ENCODE results near the gene KCNMA1.

Gene KCNMA1

GRCh38 chr10:76928565-76928964 is 709.0 kb downstream of the KCNMA1 start:
- DNase-seq (ENCODE audit: low read depth) = no peak

DNA sequence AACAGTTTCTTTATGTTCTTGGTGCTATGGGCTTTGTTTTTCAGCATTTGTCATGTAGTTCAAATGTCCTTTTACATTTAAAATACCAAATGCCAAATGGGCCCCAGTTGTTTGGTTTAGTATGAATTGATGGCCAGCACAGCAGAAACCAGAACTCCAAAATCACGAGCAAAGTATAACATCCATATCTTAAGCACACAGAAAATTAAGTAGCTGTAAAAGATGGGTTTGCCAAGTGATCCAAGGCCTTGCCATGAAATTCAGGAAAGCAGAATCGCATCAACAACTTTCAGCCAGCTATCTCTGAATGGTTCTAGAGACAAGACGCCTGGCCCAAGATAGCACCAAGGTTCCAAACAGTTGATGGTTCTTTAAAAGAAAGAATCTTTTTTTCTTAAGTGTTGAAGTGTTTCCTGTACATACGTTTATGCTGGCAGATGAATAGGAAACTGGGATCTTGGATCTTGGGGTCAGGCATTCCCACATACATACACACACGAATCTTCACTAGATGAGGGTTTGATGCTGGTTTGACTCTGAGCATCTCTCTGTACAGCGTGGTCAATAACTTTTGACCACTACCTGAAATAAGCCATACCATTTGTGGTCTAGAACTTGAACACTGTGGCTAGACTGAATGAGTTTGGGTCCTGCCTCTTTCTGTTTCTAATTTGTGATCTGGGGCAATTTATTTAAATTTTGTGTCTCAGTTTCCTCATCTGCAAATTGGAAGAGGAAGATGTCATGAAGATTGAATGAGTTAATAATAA is 711.8 kb downstream of the KCNMA1 start:
- DNase-seq (ENCODE audit: low read depth) = no peak

DNA sequence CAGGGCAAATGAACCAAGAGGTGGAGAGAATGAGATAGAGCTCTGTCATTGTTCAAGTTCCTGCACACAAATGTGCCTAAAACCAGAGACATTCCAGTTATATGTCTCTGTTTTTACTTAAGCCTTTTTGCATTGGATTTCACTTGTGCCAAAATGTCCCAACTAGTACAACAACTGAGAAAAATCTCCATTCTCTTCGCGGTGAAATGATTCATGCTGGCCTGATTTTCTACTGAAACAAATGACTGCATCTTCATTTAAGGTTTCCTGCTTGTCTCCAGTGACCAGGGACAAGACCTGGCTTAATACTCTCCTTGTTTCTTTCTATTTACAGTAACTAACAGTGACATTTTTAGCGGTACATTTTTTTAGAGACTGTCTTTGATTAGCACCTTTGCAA is 714.9 kb downstream of the KCNMA1 start:
- DNase-seq (ENCODE audit: low read depth) = peak; percentile 25

DNA sequence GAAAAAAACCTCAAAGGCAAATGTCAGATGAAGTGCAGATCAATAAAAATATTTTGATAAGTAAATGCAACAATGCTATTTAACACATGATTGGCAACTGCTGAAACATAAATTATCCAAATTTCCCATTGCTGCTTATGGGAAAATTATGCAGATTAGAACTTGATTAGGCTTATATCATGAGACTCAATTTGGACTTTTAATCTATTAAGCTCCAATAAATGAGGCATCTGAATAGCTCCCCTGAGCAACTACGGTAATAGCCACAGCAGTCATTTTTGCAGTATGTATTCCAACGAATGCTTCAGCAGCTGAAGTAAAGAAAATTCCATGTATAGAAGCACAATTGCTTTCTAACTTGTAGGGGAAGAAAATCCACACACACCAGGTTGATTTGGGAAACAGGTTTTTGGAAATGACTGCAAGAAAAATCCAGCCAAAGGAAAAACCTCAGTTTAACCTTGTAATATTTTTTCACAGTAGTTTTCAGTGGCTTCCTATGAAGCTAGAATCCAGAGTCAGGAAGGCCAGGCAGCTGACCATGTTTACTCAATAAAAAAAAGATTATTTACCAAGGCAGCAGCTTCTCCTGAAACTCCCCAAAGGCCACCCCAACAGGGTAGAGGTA is 716.1 kb downstream of the KCNMA1 start:
- no peak for DNase-seq (ENCODE audit: low read depth)

DNA sequence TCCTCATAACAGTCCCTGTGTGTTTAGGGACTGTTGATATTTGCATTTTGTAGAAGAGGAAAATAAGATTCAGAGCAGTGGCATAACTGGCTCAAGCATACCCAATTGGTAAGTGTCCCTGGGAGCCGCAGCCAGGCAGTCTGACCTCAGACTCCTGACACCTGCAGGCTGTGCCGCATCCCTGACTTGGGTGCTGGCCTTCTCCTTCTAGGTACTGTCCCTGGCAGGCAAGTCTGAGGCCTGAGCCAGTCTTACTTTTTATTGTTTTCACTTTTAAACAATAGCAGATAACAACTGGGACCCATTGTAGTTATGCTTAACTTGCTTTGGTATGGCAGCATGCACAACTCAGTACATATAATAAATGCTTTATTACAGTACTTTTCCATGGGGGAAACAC is 717.0 kb downstream of the KCNMA1 start:
- DNase-seq (ENCODE audit: low read depth) = no peak

DNA sequence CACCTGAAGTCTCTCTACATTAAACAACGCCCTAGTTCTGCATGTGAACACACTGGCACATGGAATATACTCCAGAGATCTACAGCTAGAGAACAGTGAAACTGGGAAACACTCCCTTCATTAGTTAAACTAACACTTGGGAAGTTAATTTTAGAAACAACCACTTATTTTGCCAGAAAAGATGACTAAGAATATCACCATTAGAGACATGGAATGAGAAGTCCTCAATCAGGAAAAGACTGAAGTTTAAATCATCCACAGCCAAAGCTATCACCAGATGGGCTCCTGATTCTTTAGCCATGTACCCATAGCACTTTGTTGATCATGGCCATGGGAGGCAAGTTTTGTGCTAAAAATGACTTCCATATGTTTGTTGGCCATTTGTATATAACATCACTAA is 719.5 kb downstream of the KCNMA1 start:
- DNase-seq (ENCODE audit: low read depth) = no peak

DNA sequence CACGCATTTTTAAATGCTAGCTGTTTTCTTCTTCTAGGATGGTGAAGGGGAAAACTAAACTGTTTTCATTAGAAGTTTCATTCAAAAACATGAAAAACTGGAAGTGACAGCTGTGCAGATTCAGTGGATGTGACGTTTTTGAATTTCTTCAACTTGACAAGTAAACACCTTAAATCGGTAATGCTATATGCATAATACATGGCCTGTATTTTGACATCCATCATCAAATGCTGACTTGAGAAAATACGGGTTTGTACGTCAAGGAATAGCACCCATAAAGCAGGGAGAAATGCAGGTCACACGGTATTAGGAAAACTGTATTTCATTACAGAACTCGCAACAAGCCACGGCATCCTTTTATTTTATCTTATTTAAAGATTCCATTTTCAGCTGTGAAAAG is 720.5 kb downstream of the KCNMA1 start:
- no peak for DNase-seq (ENCODE audit: low read depth)

DNA sequence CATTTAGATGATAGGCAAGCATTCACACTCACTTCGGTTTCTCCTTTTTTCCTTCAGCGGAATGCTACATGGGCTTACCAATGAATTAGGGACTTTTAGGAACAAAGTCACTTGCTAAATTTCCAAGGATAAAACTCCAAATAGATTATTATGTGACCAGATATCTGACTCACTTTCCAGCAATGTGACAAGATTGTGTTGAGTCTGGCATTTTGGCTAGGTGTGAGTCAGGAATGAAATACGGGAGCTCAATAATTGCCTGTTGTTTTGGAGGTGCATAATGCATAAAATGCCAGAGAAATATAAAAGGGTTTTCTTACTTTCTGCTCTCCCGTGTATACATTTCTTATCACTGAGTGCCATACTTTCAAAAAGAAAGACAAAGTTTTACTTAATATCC is 721.1 kb downstream of the KCNMA1 start:
- no peak for DNase-seq (ENCODE audit: low read depth)

GRCh38 chr10:76915316-76915715 is 722.3 kb downstream of the KCNMA1 start:
- no peak for DNase-seq (ENCODE audit: low read depth)

GRCh38 chr10:76911184-76911583 is 726.4 kb downstream of the KCNMA1 start:
- no peak for DNase-seq (ENCODE audit: low read depth)

DNA sequence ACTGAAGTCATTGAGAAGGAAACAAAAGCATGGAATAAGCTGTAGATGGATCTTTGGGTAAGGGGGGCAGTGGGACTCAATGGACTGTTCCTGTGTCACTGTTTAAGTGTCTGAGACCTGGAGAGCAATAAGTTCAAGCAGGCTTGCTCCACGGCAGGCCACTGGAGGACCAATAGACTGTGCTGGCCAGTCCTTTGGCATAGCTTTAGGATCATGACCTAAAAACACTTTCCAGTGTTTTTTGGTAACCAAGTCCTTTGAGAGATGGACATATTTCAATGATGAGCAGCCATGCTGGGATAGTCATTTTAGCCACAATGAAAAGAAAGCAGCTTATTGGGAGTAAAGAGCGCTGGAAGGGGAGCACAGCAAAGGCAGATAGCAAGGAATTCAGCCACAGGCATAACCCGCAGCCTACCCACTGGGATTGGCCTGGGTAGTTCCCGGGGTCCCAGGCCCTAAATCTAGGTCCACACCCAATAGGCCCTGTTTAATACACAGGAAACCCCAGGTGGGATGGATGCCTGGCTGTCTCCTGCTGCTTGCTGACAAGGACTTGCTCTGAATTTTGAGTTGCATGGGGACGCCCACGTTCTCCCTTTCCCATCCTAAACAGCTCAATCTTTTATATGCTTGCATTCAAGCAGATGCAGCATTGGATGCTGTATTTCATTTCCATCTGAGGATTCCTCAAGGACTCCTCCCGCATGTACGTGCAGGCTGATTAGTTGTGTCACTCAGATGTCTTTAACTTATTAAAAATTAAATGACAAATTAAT is 727.2 kb downstream of the KCNMA1 start:
- DNase-seq (ENCODE audit: low read depth) = peak; percentile 21

GRCh38 chr10:76906256-76906655 is 731.4 kb downstream of the KCNMA1 start:
- no peak for DNase-seq (ENCODE audit: low read depth)

DNA sequence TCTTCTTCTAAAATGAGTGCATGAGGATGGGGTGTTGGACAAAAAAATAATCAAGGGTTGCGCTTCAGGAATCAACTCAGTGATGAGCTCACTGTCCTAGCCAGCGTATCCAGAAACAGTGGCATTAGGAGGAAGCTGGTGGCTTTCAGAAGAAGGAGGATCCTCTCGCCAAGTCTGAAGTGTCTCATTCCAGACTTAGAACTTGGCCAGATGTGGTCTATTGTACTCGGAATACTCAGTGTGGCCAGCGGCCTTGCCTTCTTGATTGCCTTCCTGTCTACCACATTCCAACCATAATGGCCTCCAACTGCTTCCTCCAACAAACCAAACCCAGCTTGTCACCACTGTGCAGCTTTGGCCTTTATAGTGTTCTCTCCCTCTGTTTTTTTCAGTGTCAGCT is 732.4 kb downstream of the KCNMA1 start:
- DNase-seq (ENCODE audit: low read depth) = no peak

- DNase-seq (ENCODE audit: low read depth) = no peak
These were observed 734.1 kb downstream of the KCNMA1 start for GRCh38 chr10:76903387-76903945.

DNA sequence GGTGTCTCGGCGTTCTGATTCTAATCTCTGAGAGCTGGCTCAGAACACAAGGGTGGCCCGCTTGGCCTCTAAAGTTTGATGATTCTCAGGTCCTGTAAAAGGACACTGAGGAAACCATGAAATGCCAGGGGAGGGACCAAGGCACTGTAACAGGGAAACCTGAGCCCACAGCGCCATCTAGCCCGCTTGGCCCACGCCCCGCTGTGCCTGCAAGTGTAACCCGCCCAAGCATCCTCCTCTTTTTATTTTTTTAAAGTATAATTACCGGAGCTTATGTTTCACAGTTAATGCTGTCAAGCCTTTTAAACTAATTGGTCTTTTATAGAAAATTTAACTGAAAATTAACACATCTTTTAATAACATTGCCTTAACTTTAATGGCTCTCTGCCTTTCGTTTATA is 734.7 kb downstream of the KCNMA1 start:
- DNase-seq (ENCODE audit: low read depth) = no peak

- no peak for DNase-seq (ENCODE audit: low read depth)
These were observed 735.9 kb downstream of the KCNMA1 start for GRCh38 chr10:76901701-76902100.

DNA sequence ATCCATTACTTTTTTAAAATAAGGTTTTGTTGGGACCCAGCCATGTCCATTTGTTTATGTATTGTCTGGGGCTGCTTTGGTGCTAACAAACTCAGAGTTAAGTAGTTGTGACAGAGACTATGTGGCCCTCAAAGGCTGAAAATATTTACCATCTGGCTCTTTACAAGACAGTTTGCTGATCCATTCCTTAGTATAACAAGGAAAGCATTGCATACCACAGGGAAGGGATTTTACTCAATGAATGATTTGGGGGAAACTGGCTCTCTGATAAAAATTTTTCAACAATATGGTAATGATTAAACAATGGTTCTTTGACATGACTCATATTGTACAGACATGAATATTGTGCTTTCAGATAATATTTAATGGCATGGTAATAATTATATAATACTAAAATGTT is 738.1 kb downstream of the KCNMA1 start:
- no peak for DNase-seq (ENCODE audit: low read depth)

DNA sequence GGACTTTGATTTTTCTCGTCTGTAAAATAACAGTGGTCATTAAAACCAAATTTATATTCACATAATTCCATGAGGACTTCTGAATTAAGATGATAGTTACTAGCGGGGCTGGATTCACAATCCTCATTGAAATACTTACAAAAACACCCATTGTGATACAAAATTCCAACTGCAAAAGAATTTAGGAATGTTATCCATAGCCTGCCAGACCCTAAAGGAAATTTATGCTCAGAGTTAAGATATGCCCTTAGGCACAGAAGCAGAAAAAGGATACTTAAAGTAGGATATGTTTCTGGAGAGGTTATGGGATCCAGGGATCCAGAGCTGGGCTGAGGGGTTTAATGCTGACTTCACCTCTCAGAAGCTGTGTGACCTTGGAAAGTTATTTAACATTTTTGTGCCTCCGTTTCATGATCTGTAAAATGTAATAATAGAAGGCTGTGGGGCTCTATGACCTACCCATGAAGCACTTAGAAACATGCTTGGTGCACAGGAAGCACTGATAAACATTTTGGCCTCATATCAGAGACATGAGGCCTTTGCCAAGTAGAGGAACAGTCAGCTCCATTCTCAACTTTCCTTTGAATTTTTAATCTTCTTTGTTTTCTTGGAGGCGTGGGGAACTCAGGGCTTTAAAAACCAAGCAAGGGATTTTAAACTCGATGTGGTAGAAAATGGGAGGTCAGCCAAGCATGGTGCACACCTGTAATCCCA is 744.7 kb downstream of the KCNMA1 start:
- DNase-seq (ENCODE audit: low read depth) = no peak

GRCh38 chr10:76887223-76888010 is 750.2 kb downstream of the KCNMA1 start:
- DNase-seq (ENCODE audit: low read depth) = no peak

DNA sequence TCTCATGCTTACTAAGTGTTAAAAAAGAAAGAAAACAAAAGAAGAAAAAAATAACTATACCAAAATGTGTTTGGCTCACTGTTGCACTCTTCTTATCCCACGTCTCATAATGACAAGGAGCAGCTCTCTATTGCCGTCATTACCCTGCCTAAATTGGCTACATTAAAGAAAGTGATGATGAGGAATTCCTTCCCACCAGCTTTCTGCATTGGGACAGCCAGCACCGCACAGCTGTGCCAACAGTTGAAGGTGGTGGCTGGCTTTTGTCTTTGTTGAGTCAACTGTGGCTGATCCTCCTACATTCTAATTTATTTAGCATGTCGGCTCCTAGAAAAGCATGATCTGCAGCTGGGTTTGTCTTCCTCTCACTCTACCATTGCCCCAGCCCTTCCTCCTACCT is 751.8 kb downstream of the KCNMA1 start:
- no peak for DNase-seq (ENCODE audit: low read depth)

GRCh38 chr10:76884673-76885275 is 752.8 kb downstream of the KCNMA1 start:
- no peak for DNase-seq (ENCODE audit: low read depth)
